HepG2 (cell line): ENCODE results near the gene ZCCHC10. TPM values are rescaled to one million over a fixed set of nuclear protein-coding genes. Genes with fewer than 3 reads are reported as not detected.

Experiments used
- CHD2 ChIP-seq: IDR thresholded peaks from 2 replicates; pipeline ENCODE4 v1.6.1; 2011; ENCODE audit warnings: low read depth, low read length, improper control_type of control experiment
- CTCF ChIP-seq: sonication (generic); formaldehyde crosslinking; IDR thresholded peaks from 2 replicates; pipeline ENCODE4 v1.5.0; 2020; ENCODE audit warnings: mild to moderate bottlenecking, missing genetic modification reagents, moderate library complexity
- DR1 ChIP-seq: sonication (generic); formaldehyde crosslinking; IDR thresholded peaks from 2 replicates; pipeline ENCODE4 v1.8.0; 2021; ENCODE audit warnings: mild to moderate bottlenecking, missing genetic modification reagents, inconsistent platforms
- FOXP1 ChIP-seq, 2 experiments: fragments of 450-650 bp in 1 of 2; IDR thresholded peaks; 2 replicates each; pipeline ENCODE4 v1.6.1; 2017 to 2018; ENCODE audit warnings: antibody characterized with exemption in 1 of 2
- KAT2B ChIP-seq: fragments of 150-350 bp; IDR thresholded peaks from 2 replicates; pipeline ENCODE4 v1.6.1; 2014; ENCODE audit warnings: low read depth, low read length, borderline replicate concordance
- NFYC ChIP-seq: IDR thresholded peaks from 2 replicates; pipeline ENCODE4 v1.6.1; 2016; ENCODE audit warnings: missing genetic modification reagents, missing compliant biosample characterization
- POLR2G ChIP-seq: fragments of 200-400 bp; formaldehyde crosslinking; IDR thresholded peaks from 2 replicates; pipeline ENCODE4 v1.6.1; 2018; ENCODE audit warnings: mild to moderate bottlenecking, low read depth, low read length, moderate library complexity
- RXRA ChIP-seq: sonication (generic); formaldehyde crosslinking; IDR thresholded peaks from 2 replicates; pipeline ENCODE4 v1.5.1; 2020; ENCODE audit warnings: missing genetic modification reagents
- STAG1 ChIP-seq: sonication (generic); formaldehyde crosslinking; IDR thresholded peaks from 2 replicates; pipeline ENCODE4 v1.4.0; 2020; ENCODE audit warnings: missing genetic modification reagents
- TBP ChIP-seq: sonication (generic); formaldehyde crosslinking; IDR thresholded peaks from 2 replicates; pipeline ENCODE4 v1.5.0; 2020; ENCODE audit warnings: missing genetic modification reagents
- ZBTB7A ChIP-seq: sonication (generic); formaldehyde crosslinking; IDR thresholded peaks from 2 replicates; pipeline ENCODE4 v1.8.0; 2022; ENCODE audit warnings: mild to moderate bottlenecking, missing genetic modification reagents
- ZNF335 ChIP-seq: sonication (generic); formaldehyde crosslinking; IDR thresholded peaks from 2 replicates; pipeline ENCODE4 v1.4.0; 2020; ENCODE audit warnings: missing genetic modification reagents
- ZNF383 ChIP-seq: sonication (generic); formaldehyde crosslinking; IDR thresholded peaks from 2 replicates; pipeline ENCODE4 v1.4.0; 2020; ENCODE audit warnings: missing genetic modification reagents, mild to moderate bottlenecking, borderline replicate concordance
- ZNF713 ChIP-seq: sonication (generic); formaldehyde crosslinking; IDR thresholded peaks from 2 replicates; pipeline ENCODE4 v1.4.0; 2020; ENCODE audit warnings: mild to moderate bottlenecking, missing genetic modification reagents
- polyA plus RNA-seq, 8 experiments: library from polyadenylated mRNA; depleted of rRNA in 3 of 8; stranded (reverse) in 7 of 8; unstranded in 1 of 8; fragments of >200 nt; fragmentation: Illumina TruSeq in 4 of 8; extraction: Trizol in 4 of 8; gene quantifications; 2 replicates each; pipeline versions ENCODE4 v1.2.1 to v1.2.3, GENCODE V29; 2011 to 2016; ENCODE audit warnings: low read depth in 4 of 8, missing spikeins in 1 of 8, mixed read lengths in 1 of 8; ENCODE audit not compliant: insufficient read depth in 1 of 8
- total RNA-seq, 5 experiments: library from RNA; depleted of rRNA; stranded (reverse); fragments of >200 nt; fragmentation: Illumina TruSeq; extraction: Trizol; gene quantifications; 2 replicates each; pipeline ENCODE4 v1.2.3, GENCODE V29; 2016; ENCODE audit warnings: low read depth in 1 of 5
- TF ChIP-seq, protein P1 (sequence below): sonication (generic); formaldehyde crosslinking; IDR thresholded peaks from 2 replicates; pipeline ENCODE4 v1.4.0; 2020; ENCODE audit warnings: missing genetic modification reagents, borderline replicate concordance
- TF ChIP-seq, protein P2 (sequence below): sonication (generic); formaldehyde crosslinking; IDR thresholded peaks from 2 replicates; pipeline ENCODE4 v1.5.1; 2020; ENCODE audit warnings: mild to moderate bottlenecking, missing genetic modification reagents, borderline replicate concordance

The ZCCHC10 gene
- total and polyA plus RNA-seq, 2 of the 13 experiments (the other 11 are each of a cell fraction or from before 2014, with no cell fraction given), result 40.7 to 48.2 TPM

DNA sequence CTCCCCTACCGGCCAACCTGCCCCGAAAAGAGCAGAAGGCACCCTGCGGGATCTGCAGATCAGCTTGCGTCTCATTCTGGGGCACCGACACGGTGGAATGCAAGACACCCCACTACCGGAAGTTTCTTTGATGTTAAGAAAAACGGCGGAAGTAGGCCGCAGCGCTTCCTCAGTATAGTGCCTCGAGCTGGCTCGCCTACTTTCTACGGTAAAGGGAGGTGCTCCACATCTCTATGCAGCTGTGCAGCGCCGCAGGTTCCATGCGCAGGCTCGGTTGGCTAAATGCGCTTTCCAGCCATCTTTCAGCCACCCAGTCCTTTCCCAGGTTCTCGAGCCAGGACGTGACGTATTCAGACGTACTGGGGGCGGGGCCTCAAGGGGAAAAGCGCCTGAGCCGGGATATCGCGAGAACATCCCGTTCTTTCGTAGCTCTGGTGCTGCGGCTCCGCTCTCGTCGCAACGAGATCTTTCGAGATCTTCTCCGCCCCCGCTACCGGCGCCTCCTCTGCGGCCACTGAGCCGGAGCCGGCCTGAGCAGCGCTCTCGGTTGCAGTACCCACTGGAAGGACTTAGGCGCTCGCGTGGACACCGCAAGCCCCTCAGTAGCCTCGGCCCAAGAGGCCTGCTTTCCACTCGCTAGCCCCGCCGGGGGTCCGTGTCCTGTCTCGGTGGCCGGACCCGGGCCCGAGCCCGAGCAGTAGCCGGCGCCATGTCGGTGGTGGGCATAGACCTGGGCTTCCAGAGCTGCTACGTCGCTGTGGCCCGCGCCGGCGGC, 25.4 kb upstream of the ZCCHC10 start, which contains the start of gene HSPA4 (continued):
- TF ChIP-seq, protein P1, sequence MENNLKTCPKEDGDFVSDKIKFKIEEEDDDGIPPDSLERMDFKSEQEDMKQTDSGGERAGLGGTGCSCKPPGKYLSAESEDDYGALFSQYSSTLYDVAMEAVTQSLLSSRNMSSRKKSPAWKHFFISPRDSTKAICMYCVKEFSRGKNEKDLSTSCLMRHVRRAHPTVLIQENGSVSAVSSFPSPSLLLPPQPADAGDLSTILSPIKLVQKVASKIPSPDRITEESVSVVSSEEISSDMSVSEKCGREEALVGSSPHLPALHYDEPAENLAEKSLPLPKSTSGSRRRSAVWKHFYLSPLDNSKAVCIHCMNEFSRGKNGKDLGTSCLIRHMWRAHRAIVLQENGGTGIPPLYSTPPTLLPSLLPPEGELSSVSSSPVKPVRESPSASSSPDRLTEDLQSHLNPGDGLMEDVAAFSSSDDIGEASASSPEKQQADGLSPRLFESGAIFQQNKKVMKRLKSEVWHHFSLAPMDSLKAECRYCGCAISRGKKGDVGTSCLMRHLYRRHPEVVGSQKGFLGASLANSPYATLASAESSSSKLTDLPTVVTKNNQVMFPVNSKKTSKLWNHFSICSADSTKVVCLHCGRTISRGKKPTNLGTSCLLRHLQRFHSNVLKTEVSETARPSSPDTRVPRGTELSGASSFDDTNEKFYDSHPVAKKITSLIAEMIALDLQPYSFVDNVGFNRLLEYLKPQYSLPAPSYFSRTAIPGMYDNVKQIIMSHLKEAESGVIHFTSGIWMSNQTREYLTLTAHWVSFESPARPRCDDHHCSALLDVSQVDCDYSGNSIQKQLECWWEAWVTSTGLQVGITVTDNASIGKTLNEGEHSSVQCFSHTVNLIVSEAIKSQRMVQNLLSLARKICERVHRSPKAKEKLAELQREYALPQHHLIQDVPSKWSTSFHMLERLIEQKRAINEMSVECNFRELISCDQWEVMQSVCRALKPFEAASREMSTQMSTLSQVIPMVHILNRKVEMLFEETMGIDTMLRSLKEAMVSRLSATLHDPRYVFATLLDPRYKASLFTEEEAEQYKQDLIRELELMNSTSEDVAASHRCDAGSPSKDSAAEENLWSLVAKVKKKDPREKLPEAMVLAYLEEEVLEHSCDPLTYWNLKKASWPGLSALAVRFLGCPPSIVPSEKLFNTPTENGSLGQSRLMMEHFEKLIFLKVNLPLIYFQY (CRISPR knock-in tag), result peak; percentile 84; the same call in 1 of the 2 replicates
- no peak for TF ChIP-seq ZNF713
- TF ChIP-seq CHD2, result peak; percentile 98
- TF ChIP-seq, protein P2, sequence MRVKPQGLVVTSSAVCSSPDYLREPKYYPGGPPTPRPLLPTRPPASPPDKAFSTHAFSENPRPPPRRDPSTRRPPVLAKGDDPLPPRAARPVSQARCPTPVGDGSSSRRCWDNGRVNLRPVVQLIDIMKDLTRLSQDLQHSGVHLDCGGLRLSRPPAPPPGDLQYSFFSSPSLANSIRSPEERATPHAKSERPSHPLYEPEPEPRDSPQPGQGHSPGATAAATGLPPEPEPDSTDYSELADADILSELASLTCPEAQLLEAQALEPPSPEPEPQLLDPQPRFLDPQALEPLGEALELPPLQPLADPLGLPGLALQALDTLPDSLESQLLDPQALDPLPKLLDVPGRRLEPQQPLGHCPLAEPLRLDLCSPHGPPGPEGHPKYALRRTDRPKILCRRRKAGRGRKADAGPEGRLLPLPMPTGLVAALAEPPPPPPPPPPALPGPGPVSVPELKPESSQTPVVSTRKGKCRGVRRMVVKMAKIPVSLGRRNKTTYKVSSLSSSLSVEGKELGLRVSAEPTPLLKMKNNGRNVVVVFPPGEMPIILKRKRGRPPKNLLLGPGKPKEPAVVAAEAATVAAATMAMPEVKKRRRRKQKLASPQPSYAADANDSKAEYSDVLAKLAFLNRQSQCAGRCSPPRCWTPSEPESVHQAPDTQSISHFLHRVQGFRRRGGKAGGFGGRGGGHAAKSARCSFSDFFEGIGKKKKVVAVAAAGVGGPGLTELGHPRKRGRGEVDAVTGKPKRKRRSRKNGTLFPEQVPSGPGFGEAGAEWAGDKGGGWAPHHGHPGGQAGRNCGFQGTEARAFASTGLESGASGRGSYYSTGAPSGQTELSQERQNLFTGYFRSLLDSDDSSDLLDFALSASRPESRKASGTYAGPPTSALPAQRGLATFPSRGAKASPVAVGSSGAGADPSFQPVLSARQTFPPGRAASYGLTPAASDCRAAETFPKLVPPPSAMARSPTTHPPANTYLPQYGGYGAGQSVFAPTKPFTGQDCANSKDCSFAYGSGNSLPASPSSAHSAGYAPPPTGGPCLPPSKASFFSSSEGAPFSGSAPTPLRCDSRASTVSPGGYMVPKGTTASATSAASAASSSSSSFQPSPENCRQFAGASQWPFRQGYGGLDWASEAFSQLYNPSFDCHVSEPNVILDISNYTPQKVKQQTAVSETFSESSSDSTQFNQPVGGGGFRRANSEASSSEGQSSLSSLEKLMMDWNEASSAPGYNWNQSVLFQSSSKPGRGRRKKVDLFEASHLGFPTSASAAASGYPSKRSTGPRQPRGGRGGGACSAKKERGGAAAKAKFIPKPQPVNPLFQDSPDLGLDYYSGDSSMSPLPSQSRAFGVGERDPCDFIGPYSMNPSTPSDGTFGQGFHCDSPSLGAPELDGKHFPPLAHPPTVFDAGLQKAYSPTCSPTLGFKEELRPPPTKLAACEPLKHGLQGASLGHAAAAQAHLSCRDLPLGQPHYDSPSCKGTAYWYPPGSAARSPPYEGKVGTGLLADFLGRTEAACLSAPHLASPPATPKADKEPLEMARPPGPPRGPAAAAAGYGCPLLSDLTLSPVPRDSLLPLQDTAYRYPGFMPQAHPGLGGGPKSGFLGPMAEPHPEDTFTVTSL, result no peak
- TF ChIP-seq NFYC (CRISPR knock-in tag), result no peak
- TF ChIP-seq DR1 (CRISPR knock-in tag), result peak; percentile 99
- TF ChIP-seq KAT2B, result no peak
- no peak for TF ChIP-seq TBP (CRISPR knock-in tag)
- no peak for TF ChIP-seq FOXP1 (IDR thresholded peaks at IDR 0.05)
- TF ChIP-seq FOXP1 (CRISPR knock-in tag; IDR thresholded peaks at IDR 0.05), result 0 out of 2 replicates have a peak, but pooled peaks have one; percentile 28
- TF ChIP-seq POLR2G, result peak; percentile 91
- 0 out of 2 replicates have a peak, but pooled peaks have one; percentile 69 for TF ChIP-seq ZNF335 (CRISPR knock-in tag)
- TF ChIP-seq RXRA (CRISPR knock-in tag), result peak; percentile 29; the same call in 1 of the 2 replicates
- TF ChIP-seq ZBTB7A, result no peak; the same call in 1 of the 2 replicates
- no peak; the same call in 1 of the 2 replicates for TF ChIP-seq ZNF383 (CRISPR knock-in tag)
- TF ChIP-seq CTCF (CRISPR knock-in tag), result 0 out of 2 replicates have a peak, but pooled peaks have one; percentile 13
- peak; percentile 5; the same call in 1 of the 2 replicates for TF ChIP-seq STAG1 (CRISPR knock-in tag)
